DND-41 (cell line): ENCODE results near the gene TRIM9.

Experiments
- EZH2 ChIP-seq: IDR thresholded peaks from 3 replicates; pipeline ENCODE4 v1.6.1; 2012; ENCODE audit warnings: borderline replicate concordance, low read depth, mild to moderate bottlenecking, moderate library complexity, low read length, inconsistent platforms; ENCODE audit not compliant: severe bottlenecking
- TF ChIP-seq, protein P1 (sequence below): IDR thresholded peaks from 2 replicates; pipeline ENCODE4 v1.5.1; 2012; ENCODE audit warnings: borderline replicate concordance, low read length, moderate library complexity, mild to moderate bottlenecking; ENCODE audit not compliant: poor library complexity, severe bottlenecking; ENCODE audit errors: extremely low read depth

- TF ChIP-seq, protein P1, sequence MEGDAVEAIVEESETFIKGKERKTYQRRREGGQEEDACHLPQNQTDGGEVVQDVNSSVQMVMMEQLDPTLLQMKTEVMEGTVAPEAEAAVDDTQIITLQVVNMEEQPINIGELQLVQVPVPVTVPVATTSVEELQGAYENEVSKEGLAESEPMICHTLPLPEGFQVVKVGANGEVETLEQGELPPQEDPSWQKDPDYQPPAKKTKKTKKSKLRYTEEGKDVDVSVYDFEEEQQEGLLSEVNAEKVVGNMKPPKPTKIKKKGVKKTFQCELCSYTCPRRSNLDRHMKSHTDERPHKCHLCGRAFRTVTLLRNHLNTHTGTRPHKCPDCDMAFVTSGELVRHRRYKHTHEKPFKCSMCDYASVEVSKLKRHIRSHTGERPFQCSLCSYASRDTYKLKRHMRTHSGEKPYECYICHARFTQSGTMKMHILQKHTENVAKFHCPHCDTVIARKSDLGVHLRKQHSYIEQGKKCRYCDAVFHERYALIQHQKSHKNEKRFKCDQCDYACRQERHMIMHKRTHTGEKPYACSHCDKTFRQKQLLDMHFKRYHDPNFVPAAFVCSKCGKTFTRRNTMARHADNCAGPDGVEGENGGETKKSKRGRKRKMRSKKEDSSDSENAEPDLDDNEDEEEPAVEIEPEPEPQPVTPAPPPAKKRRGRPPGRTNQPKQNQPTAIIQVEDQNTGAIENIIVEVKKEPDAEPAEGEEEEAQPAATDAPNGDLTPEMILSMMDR: no peak
- TF ChIP-seq EZH2: no peak
Observed at GRCh38 chr14:50935126-50936015, 159.5 kb downstream of the TRIM9 start.
